Neural progenitor cell (in vitro differentiated cells): ENCODE data around the gene MPZL3.

Source experiments
- EZH2 ChIP-seq: fragments of 200-600 bp; sonication (generic); IDR thresholded peaks from 2 replicates; pipeline ENCODE4 v1.6.1; 2017; ENCODE audit warnings: antibody characterized with exemption, mild to moderate bottlenecking, moderate library complexity
- TF ChIP-seq, protein P1 (sequence below): fragments of 200-600 bp; sonication (generic); IDR thresholded peaks from 2 replicates; pipeline ENCODE4 v1.5.1; 2017; ENCODE audit warnings: antibody characterized with exemption, mild to moderate bottlenecking

DNA sequence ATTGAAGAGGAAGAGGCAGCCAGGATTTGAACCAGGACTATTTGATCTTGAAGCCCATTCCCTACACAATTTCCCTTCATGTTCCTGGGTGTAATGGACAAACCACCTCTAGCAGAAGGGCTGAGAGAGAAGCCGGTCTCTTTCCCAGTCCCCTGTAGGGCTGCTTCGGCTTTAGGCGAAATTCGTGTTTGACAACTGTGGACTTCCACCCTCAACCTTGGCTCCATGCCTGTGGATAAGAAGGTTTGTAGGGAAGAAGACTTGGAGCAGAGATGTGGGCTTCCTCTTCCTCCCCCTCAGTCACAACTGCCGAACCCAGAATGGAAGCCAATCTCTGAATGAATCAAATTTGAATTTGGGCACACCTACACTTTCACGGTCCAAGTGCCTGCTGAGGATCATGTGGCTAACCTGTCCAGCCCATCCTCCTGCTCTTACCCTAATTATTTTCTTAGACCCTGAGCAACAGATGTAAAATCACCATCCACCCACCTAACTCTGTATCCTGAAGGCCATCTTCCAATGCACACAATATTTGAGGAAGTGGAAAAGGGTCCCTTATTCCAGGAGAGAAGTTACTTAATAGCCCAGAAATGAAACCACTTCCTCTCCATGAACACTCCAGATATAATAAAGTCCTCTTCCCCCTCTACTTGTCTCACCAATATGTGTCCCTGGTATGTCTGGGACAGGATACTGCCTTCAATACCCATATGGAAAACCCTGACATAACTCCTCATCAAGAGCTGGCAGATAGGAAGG, 65.6 kb downstream of the MPZL3 start:
- TF ChIP-seq, protein P1, sequence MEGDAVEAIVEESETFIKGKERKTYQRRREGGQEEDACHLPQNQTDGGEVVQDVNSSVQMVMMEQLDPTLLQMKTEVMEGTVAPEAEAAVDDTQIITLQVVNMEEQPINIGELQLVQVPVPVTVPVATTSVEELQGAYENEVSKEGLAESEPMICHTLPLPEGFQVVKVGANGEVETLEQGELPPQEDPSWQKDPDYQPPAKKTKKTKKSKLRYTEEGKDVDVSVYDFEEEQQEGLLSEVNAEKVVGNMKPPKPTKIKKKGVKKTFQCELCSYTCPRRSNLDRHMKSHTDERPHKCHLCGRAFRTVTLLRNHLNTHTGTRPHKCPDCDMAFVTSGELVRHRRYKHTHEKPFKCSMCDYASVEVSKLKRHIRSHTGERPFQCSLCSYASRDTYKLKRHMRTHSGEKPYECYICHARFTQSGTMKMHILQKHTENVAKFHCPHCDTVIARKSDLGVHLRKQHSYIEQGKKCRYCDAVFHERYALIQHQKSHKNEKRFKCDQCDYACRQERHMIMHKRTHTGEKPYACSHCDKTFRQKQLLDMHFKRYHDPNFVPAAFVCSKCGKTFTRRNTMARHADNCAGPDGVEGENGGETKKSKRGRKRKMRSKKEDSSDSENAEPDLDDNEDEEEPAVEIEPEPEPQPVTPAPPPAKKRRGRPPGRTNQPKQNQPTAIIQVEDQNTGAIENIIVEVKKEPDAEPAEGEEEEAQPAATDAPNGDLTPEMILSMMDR = no peak
- TF ChIP-seq EZH2 = no peak
